Body of pancreas (tissue), 4 donors: ENCODE data around the gene CPXM2. TPM values are rescaled to one million over a fixed set of nuclear protein-coding genes. Genes with fewer than 3 reads are reported as not detected.
A peak's percentile ranks its signal among the peaks of the same experiment; 100 is the strongest.

Experiments
- ATAC-seq: fragments of 150-250 bp; one replicate; pipeline ENCODE4 v1.9.1; 2016
- DNase-seq, 4 donors: peaks; one replicate each; pipeline ENCODE4 v3.0.0-alpha.2; 2019
- H3K27ac ChIP-seq, 4 donors: fragments of 200-600 bp; sonication (generic); 1 replicate in 3 of 4; 2 replicates in 1 of 4; pipeline versions ENCODE4 v1.5.1 to v1.6.1; 2016 to 2019; ENCODE audit warnings: mild to moderate bottlenecking in 1 of 4, mixed read lengths in 1 of 4, moderate library complexity in 1 of 4
- H3K27me3 ChIP-seq, 2 donors: fragments of 200-600 bp; sonication (generic); one replicate each; pipeline ENCODE4 v1.6.0; 2016; ENCODE audit warnings: mild to moderate bottlenecking in 1 of 2
- H3K36me3 ChIP-seq, 2 donors: fragments of 200-600 bp; sonication (generic); replicated peaks in 1 of 2; 2 replicates each; pipeline ENCODE4 v1.5.1; 2016; ENCODE audit warnings: low read depth in 2 of 2; ENCODE audit not compliant: insufficient read depth in 1 of 2
- H3K4me1 ChIP-seq: fragments of 200-600 bp; sonication (generic); one replicate; pipeline ENCODE4 v1.6.0; 2016
- H3K4me3 ChIP-seq, 2 donors: fragments of 200-600 bp; sonication (generic); 1 replicate in 1 of 2; 2 replicates in 1 of 2; pipeline ENCODE4 v1.5.1; 2016 to 2019
- H3K9me3 ChIP-seq, 3 donors: fragments of 200-600 bp; sonication (generic); 1 replicate in 2 of 3; 2 replicates in 1 of 3; pipeline ENCODE4 v1.5.1; 2016
- CTCF ChIP-seq, 7 experiments: fragments of 450-650 bp in 4 of 7; fragments of 200-600 bp in 3 of 7; sonication (generic) in 3 of 7; IDR thresholded peaks; one replicate each; pipeline ENCODE4 v1.5.1; 2016 to 2019; ENCODE audit warnings: antibody characterized with exemption in 7 of 7
- POLR2A ChIP-seq, 3 donors: fragments of 450-650 bp; IDR thresholded peaks; one replicate each; pipeline ENCODE4 v1.6.1; 2016; ENCODE audit warnings: antibody characterized with exemption in 3 of 3, mild to moderate bottlenecking in 2 of 3
- WGBS, 2 donors: methylation state at CpG; one replicate each; pipeline ENCODE4 v1.1.5; 2017; 5-methylcytosine and 5-hydroxymethylcytosine counted together
- intact Hi-C: fragments of 100-400 bp; cut with DNase I; formaldehyde crosslinking; loops from one replicate; pipeline ENCODE4 v1.15.1; 2023
- total RNA-seq, 2 donors: library from RNA; depleted of rRNA; stranded (reverse); fragments of >200 nt; gene quantifications; one replicate each; pipeline ENCODE4 v1.1.0, GENCODE V29; 2016

Gene CPXM2
- 1 to 10 TPM; 4.2 to 8.2 TPM for total RNA-seq

GRCh38 chr10:123891144-123892071 lies at the start of gene CPXM2:
Gene CPXM2, minus strand, starts transcription at chr10:123891807. Its CDS starts 148 bp downstream, at chr10:123891659.
- ATAC-seq (no peak), DNase-seq (no peak)
- WGBS, 2 donors: 3 to 6% methylated on average over 26 to 70 of the region's 80 CpGs
- H3K9me3 ChIP-seq: no peaks in the 10 kb centered on the region
- no peaks in the 10 kb centered on the region for H3K4me1 ChIP-seq
- H3K27me3 ChIP-seq: no peaks in the 10 kb centered on the region
- H3K27ac ChIP-seq: peak within 1 kb of the TSS in 1 of 4 donors; percentile 47
- H3K4me3 ChIP-seq: no peak within 1 kb of the TSS
- H3K36me3 ChIP-seq: no peaks in the 10 kb centered on the region
- intact Hi-C loops: no loop called here
- TF ChIP-seq CTCF (IDR thresholded peaks at IDR 0.05): no peak
- no peak for TF ChIP-seq POLR2A (IDR thresholded peaks at IDR 0.05)

- no peaks in the 10 kb centered on the region for H3K27me3 ChIP-seq
- no peaks in the 10 kb centered on the region for H3K36me3 ChIP-seq
- DNase-seq: no peak
- no peaks in the 10 kb centered on the region for H3K4me1 ChIP-seq
- no peak for TF ChIP-seq CTCF (IDR thresholded peaks at IDR 0.05)
- TF ChIP-seq POLR2A (IDR thresholded peaks at IDR 0.05): no peak
- intact Hi-C loops: no loop called here
- H3K4me3 ChIP-seq: no peak overlapping the region
- 80 to 100% methylated on average over 4 to 7 of the region's 7 CpGs for WGBS, 2 donors
- H3K9me3 ChIP-seq: no peaks in the 10 kb centered on the region
- no peak for ATAC-seq
- no peak overlapping the region for H3K27ac ChIP-seq
Measured at GRCh38 chr10:123939591-123939990, 48.0 kb upstream of the CPXM2 start.

- intact Hi-C loops: no loop called here
- Histone ChIP-seq H3K27me3 (no peaks in the 10 kb centered on the region), H3K27ac (no peak overlapping the region), H3K9me3 (no peaks in the 10 kb centered on the region), H3K4me3 (no peak overlapping the region), H3K4me1 (no peaks in the 10 kb centered on the region), H3K36me3 (no peaks in the 10 kb centered on the region)
- WGBS, 2 donors: 76 to 80% methylated on average over 4 of the region's 4 CpGs
- ATAC-seq (no peak), DNase-seq (no peak)
- TF ChIP-seq POLR2A (IDR thresholded peaks at IDR 0.05) (no peak), CTCF (IDR thresholded peaks at IDR 0.05) (no peak)
Measured at GRCh38 chr10:123938890-123939289, 47.3 kb upstream of the CPXM2 start.

GRCh38 chr10:123936426-123936825 lies 44.8 kb upstream of the CPXM2 start:
- intact Hi-C loops: no loop called here
- ATAC-seq (peak; percentile 38), DNase-seq (no peak)
- H3K4me3 ChIP-seq: no peak overlapping the region
- no peaks in the 10 kb centered on the region for H3K27me3 ChIP-seq
- H3K9me3 ChIP-seq: no peaks in the 10 kb centered on the region
- H3K27ac ChIP-seq: no peak overlapping the region
- TF ChIP-seq CTCF (IDR thresholded peaks at IDR 0.05): no peak
- TF ChIP-seq POLR2A (IDR thresholded peaks at IDR 0.05): no peak
- WGBS, 2 donors: 50 to 54% methylated on average over 5 of the region's 5 CpGs
- no peaks in the 10 kb centered on the region for H3K36me3 ChIP-seq
- H3K4me1 ChIP-seq: no peaks in the 10 kb centered on the region
